NT2/D1 (cell line): ENCODE measurements around the gene ITIH5.

Experiments used
- DNase-seq: peaks from one replicate; pipeline ENCODE4 v3.0.0-alpha.2; 2011; ENCODE audit warnings: low read depth, low spot score
- H3K27me3 ChIP-seq: 2 replicates; pipeline ENCODE4 v1.6.0; 2011; ENCODE audit warnings: mild to moderate bottlenecking; ENCODE audit not compliant: insufficient read length, insufficient read depth
- H3K36me3 ChIP-seq: 2 replicates; pipeline ENCODE4 v1.6.1; 2011; ENCODE audit warnings: mild to moderate bottlenecking, low read length, mixed read lengths; ENCODE audit not compliant: insufficient read depth, insufficient read length
- H3K4me1 ChIP-seq: 2 replicates; pipeline ENCODE4 v1.5.1; 2011; ENCODE audit not compliant: insufficient read depth, insufficient read length
- H3K4me3 ChIP-seq: 2 replicates; pipeline ENCODE4 v1.5.1; 2011; ENCODE audit warnings: low read depth; ENCODE audit not compliant: insufficient read length
- H3K9ac ChIP-seq: 2 replicates; pipeline ENCODE4 v1.6.0; 2011; ENCODE audit warnings: low read depth; ENCODE audit not compliant: insufficient read length
- H3K9me3 ChIP-seq: 2 replicates; pipeline ENCODE4 v1.5.1; 2011; ENCODE audit warnings: mild to moderate bottlenecking, low read length; ENCODE audit not compliant: insufficient read depth
- SUZ12 ChIP-seq: IDR thresholded peaks from 2 replicates; pipeline ENCODE4 v1.6.1; 2011; ENCODE audit not compliant: insufficient read length, insufficient read depth; ENCODE audit errors: extremely low read depth
- YY1 ChIP-seq: IDR thresholded peaks from 2 replicates; pipeline ENCODE4 v1.6.1; 2011; ENCODE audit not compliant: insufficient read length, insufficient read depth
- ZNF274 ChIP-seq: IDR thresholded peaks from 2 replicates; pipeline ENCODE4 v1.6.1; 2011; ENCODE audit warnings: mild to moderate bottlenecking, low read depth, low read length

ITIH5 gene

DNA sequence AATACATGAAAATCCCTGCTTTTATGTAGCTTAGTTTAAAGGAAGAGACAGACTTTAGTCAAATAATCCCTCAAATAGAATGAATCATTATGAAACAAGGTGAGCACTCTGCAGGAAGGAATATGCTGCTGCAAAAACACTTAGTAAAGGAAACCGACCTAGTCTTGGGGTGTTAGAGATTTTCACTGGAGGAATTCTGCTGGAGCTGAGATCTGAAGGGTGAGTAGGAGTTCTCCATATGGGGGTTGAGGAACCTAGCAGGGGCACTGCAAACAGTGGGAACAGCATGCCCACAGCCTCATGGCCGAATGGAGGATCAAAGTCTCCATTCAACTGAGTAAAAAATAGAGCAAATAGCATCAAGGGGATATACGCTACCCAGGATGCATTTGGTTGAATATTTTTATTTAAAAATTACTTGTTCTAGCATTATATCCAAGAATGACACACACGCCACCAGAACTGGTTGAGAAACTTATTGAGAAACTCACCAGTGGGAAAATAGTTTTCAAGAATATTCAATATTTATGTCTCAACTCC is 39.8 kb upstream of the ITIH5 start:
- Histone ChIP-seq H3K27me3 (no peaks in the 10 kb centered on the region), H3K4me1 (no peaks in the 10 kb centered on the region), H3K36me3 (no peaks in the 10 kb centered on the region), H3K4me3 (no peak overlapping the region), H3K9me3 (no peaks in the 10 kb centered on the region), H3K9ac (no peak overlapping the region)
- no peak for DNase-seq
- no peak for TF ChIP-seq YY1
- TF ChIP-seq SUZ12, result no peak
- TF ChIP-seq ZNF274, result no peak

- Histone ChIP-seq H3K9me3 (no peaks in the 10 kb centered on the region), H3K4me1 (no peaks in the 10 kb centered on the region), H3K9ac (no peak overlapping the region), H3K27me3 (no peaks in the 10 kb centered on the region), H3K4me3 (no peak overlapping the region), H3K36me3 (no peaks in the 10 kb centered on the region)
- no peak for DNase-seq
- TF ChIP-seq SUZ12 (no peak), ZNF274 (no peak), YY1 (no peak)
Measured at GRCh38 chr10:7705341-7705740, 38.6 kb upstream of the ITIH5 start.

DNA sequence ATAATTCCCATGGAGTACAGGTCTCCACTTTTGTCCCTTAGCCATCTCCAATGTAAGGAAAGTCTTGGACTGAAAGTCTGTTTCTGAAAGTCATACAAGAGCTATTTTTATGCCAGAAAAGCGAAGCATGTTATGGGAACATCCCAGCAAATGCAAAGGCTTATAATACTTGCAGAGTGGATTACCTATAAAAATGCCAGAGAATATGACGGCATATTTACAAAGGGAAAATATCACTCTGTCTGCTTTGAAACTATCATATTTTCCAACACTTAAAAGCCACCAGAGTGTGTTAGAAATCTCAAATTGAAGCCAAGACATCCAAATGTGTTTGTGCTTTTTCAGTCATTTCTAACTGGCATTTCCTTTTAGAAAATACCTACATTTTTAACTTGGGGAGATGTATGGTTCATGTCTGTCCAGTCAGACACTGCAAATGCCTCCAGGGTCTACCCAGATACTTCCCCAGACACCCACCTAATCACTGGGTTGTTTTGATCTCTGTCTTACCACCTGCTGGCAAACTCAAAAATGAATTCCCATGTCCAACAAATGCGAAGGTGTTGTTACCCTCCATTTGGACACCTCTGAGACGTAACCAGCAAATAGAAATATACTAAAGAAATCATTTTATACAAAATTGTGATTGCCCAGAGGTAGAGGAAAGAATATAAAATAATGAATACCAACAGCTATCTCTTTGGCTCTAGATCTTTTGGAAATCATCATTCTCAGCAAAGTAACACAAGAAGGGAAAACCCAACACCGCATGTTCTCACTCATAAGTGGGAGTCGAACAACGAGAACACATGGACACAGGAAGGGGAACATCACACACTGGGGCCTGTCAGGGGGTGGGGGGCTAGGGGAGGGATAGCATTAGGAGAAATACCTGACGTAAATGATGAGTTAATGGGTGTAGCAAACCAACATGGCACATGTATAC is 37.6 kb upstream of the ITIH5 start:
- no peaks in the 10 kb centered on the region for H3K36me3 ChIP-seq
- no peak for TF ChIP-seq SUZ12
- no peak for TF ChIP-seq YY1
- TF ChIP-seq ZNF274, result no peak
- no peak for DNase-seq

GRCh38 chr10:7703140-7703539 is 36.4 kb upstream of the ITIH5 start, which contains the start of gene ITIH2:
TSS of gene ITIH2 (plus strand) at chr10:7703316. CDS start at chr10:7703435, 119 bp downstream.
- H3K4me1 ChIP-seq, result no peaks in the 10 kb centered on the region
- H3K4me3 ChIP-seq, result no peak within 1 kb of the TSS
- no peaks in the 10 kb centered on the region for H3K27me3 ChIP-seq
- no peak for TF ChIP-seq ZNF274
- TF ChIP-seq SUZ12, result no peak
- TF ChIP-seq YY1, result no peak
- no peaks in the 10 kb centered on the region for H3K9me3 ChIP-seq
- H3K9ac ChIP-seq, result no peak within 1 kb of the TSS
- no peak for DNase-seq
- no peaks in the 10 kb centered on the region for H3K36me3 ChIP-seq

More for the DNA sequence above, 37.6 kb upstream of the ITIH5 start:
- no peaks in the 10 kb centered on the region for H3K27me3 ChIP-seq
- H3K9ac ChIP-seq, result no peak overlapping the region
- no peaks in the 10 kb centered on the region for H3K4me1 ChIP-seq
- no peak overlapping the region for H3K4me3 ChIP-seq
- H3K9me3 ChIP-seq, result no peaks in the 10 kb centered on the region

DNA sequence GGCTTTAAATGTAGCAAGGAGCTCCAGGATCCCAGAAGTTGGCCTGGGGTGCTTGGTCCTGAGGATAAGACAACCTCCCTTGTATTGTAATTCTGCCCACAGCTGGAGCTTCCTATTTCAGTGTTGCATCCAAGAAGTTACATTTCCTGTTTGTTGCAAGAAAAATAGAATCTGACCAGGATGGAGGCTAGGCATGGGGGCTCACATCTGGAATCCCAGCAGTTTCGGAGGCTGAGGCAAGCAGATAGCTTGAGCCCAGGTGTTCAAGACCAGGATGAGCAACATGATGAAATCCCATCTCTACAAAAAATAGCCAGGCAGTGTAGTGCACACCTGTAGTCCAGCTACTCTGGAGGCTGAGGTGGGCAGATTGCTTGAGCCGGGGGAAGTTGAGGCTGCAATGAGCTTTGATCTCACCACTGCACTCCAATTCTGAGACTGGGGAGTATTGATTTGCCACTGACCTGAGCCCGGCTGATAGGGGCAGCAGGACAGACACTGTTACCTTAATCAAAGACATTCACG is 35.6 kb upstream of the ITIH5 start:
- Histone ChIP-seq H3K36me3 (no peaks in the 10 kb centered on the region), H3K9ac (no peak overlapping the region), H3K27me3 (no peaks in the 10 kb centered on the region), H3K4me1 (no peaks in the 10 kb centered on the region), H3K9me3 (no peaks in the 10 kb centered on the region), H3K4me3 (no peak overlapping the region)
- no peak for DNase-seq
- TF ChIP-seq ZNF274 (no peak), YY1 (no peak), SUZ12 (no peak)

DNA sequence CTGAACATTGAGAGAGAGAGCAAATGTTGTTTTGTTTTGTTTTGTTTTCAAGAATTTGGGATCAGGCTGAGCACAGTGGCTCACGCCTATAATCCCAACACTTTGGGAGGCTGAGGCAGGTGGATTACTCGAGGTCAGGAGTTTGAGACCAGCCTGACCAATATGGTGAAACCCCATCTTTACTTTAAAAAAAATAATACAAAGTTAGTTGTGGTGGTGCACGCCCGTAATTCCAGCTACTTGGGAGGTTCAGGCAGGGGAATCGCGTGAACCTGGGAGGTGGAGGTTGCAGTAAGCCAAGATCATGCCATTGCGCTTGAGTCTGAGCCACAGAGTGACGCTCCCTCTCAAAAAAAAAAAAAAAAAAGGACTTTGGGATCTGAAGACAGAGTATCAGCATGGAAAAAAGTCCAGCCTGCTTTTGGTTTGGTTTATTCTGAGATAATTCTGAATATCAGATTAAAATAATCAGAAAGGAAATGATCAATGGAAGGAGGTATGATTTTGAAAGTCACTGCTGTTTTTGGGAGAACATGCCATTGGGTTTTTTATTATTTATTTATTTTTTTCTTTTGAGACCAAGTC is 34.5 kb upstream of the ITIH5 start:
- no peak for TF ChIP-seq ZNF274
- no peak for TF ChIP-seq SUZ12
- no peak for TF ChIP-seq YY1
- H3K4me3 ChIP-seq, result no peak overlapping the region
- no peaks in the 10 kb centered on the region for H3K9me3 ChIP-seq
- H3K36me3 ChIP-seq, result no peaks in the 10 kb centered on the region
- no peaks in the 10 kb centered on the region for H3K27me3 ChIP-seq
- H3K9ac ChIP-seq, result no peak overlapping the region
- no peak for DNase-seq
- no peaks in the 10 kb centered on the region for H3K4me1 ChIP-seq
